IMR-90 (cell line): ENCODE measurements around the gene TMTC2. TPM values are rescaled to one million over a fixed set of nuclear protein-coding genes. Genes with fewer than 3 reads are reported as not detected.

ENCODE experiments used
- ATAC-seq: fragments of 200-7000 bp; cut with Tn5 transposase; 2 replicates; pipeline ENCODE4 v1.9.1; 2020; ENCODE audit warnings: low read depth, mild to moderate bottlenecking, moderate library complexity
- BruUV-seq: library from RNA; stranded (reverse); fragments of 400-500 nt; replicated peaks from 2 replicates; lab custom pipeline; 2021; lab: Mats Ljungman, UMichigan
- CTCF ChIA-PET: fragments of 300-600 bp; formaldehyde crosslinking; extraction: SDS; loops from one replicate; lab custom pipeline; 2021; ENCODE audit warnings: antibody characterized with exemption; lab: Yijun Ruan, JAX
- POLR2A ChIA-PET: fragments of 300-600 bp; sonication (Branson Sonifier 250); formaldehyde crosslinking; loops from one replicate; lab custom pipeline; 2022; ENCODE audit warnings: antibody characterized with exemption; ENCODE audit not compliant: unreplicated experiment; lab: Charles Lee
- DNase-seq: peaks from one replicate; pipeline ENCODE4 v3.0.0; 2013
- H2AFZ ChIP-seq: replicated peaks from 2 replicates; pipeline ENCODE3; 2013; ENCODE audit warnings: low read length, mild to moderate bottlenecking; ENCODE audit not compliant: poor library complexity
- H2AK5ac ChIP-seq: 2 replicates; pipeline ENCODE4 v1.6.1; 2013; ENCODE audit warnings: low read depth, low read length, inconsistent platforms
- H2AK9ac ChIP-seq: replicated peaks from 2 replicates; pipeline ENCODE3; 2013; ENCODE audit warnings: mild to moderate bottlenecking, low read depth, low read length, moderate library complexity; ENCODE audit not compliant: poor library complexity
- H2BK120ac ChIP-seq: 2 replicates; pipeline ENCODE4 v1.6.1; 2013; ENCODE audit warnings: low read depth, low read length, inconsistent platforms
- H2BK15ac ChIP-seq: 3 replicates; pipeline ENCODE4 v1.6.1; 2013; ENCODE audit warnings: low read depth, low read length, inconsistent platforms
- H2BK20ac ChIP-seq: 2 replicates; pipeline ENCODE4 v1.6.1; 2013; ENCODE audit warnings: low read depth, mild to moderate bottlenecking, inconsistent platforms, low read length, moderate library complexity
- H2BK5ac ChIP-seq: 2 replicates; pipeline ENCODE4 v1.6.1; 2013; ENCODE audit warnings: mild to moderate bottlenecking, low read depth, low read length, inconsistent platforms; ENCODE audit not compliant: poor library complexity, severe bottlenecking
- H3K14ac ChIP-seq: replicated peaks from 2 replicates; pipeline ENCODE4 v1.6.1; 2013; ENCODE audit warnings: low read depth, low read length, inconsistent platforms
- H3K18ac ChIP-seq: 2 replicates; pipeline ENCODE4 v1.6.1; 2013; ENCODE audit warnings: low read depth, low read length, control low read depth
- H3K23ac ChIP-seq: 2 replicates; pipeline ENCODE4 v1.6.1; 2013; ENCODE audit warnings: low read depth, low read length, inconsistent platforms
- H3K27ac ChIP-seq: 2 replicates; pipeline ENCODE4 v1.5.1; 2013; ENCODE audit warnings: mild to moderate bottlenecking, control low read depth, low read length; ENCODE audit not compliant: insufficient read depth
- H3K27me3 ChIP-seq: 2 replicates; pipeline ENCODE4 v1.6.1; 2013; ENCODE audit warnings: low read length; ENCODE audit not compliant: control insufficient read depth, insufficient read depth
- H3K36me3 ChIP-seq: 2 replicates; pipeline ENCODE4 v1.6.1; 2013; ENCODE audit warnings: low read length, mixed read lengths; ENCODE audit not compliant: control insufficient read depth, insufficient read depth
- H3K4ac ChIP-seq: 2 replicates; pipeline ENCODE4 v1.6.1; 2013; ENCODE audit warnings: low read depth, low read length, inconsistent platforms
- H3K4me1 ChIP-seq: 2 replicates; pipeline ENCODE4 v1.6.1; 2013; ENCODE audit warnings: low read length, mixed read lengths; ENCODE audit not compliant: control insufficient read depth, insufficient read depth
- H3K4me2 ChIP-seq: 2 replicates; pipeline ENCODE4 v1.6.1; 2013; ENCODE audit warnings: low read depth, mild to moderate bottlenecking, control low read depth, low read length, moderate library complexity
- H3K4me3 ChIP-seq: 2 replicates; pipeline ENCODE4 v1.5.1; 2013; ENCODE audit warnings: low read depth, mild to moderate bottlenecking, control low read depth, low read length, moderate library complexity; ENCODE audit not compliant: insufficient read depth
- H3K56ac ChIP-seq: 2 replicates; pipeline ENCODE4 v1.6.1; 2013; ENCODE audit warnings: low read length, inconsistent platforms; ENCODE audit not compliant: insufficient read depth; ENCODE audit errors: extremely low read depth
- H3K79me1 ChIP-seq, 2 experiments: 2 replicates each; pipeline ENCODE4 v1.6.1; 2013; ENCODE audit warnings: low read length in 2 of 2, inconsistent platforms in 1 of 2, low read depth in 1 of 2
- H3K9ac ChIP-seq: 2 replicates; pipeline ENCODE4 v1.6.1; 2013; ENCODE audit warnings: low read depth, low read length, control low read depth
- H3K9me1 ChIP-seq: 2 replicates; pipeline ENCODE4 v1.6.1; 2013; ENCODE audit warnings: low read length, inconsistent platforms; ENCODE audit not compliant: insufficient read depth
- H3K9me3 ChIP-seq: 2 replicates; pipeline ENCODE4 v1.6.1; 2013; ENCODE audit warnings: low read length; ENCODE audit not compliant: control insufficient read depth, insufficient read depth
- H4K20me1 ChIP-seq: 2 replicates; pipeline ENCODE4 v1.6.1; 2013; ENCODE audit warnings: low read length, inconsistent platforms; ENCODE audit not compliant: insufficient read depth
- H4K5ac ChIP-seq: 2 replicates; pipeline ENCODE4 v1.6.1; 2013; ENCODE audit warnings: mild to moderate bottlenecking, low read depth, low read length, control low read depth
- H4K8ac ChIP-seq, 2 experiments: 2 replicates each; pipeline ENCODE4 v1.6.1; 2013; ENCODE audit warnings: low read depth in 2 of 2, low read length in 2 of 2, control low read depth in 1 of 2, inconsistent platforms in 1 of 2
- H4K91ac ChIP-seq: 2 replicates; pipeline ENCODE4 v1.6.1; 2013; ENCODE audit warnings: low read depth, low read length, inconsistent platforms; ENCODE audit not compliant: insufficient read depth
- MAFK ChIP-seq: IDR thresholded peaks from 2 replicates; pipeline ENCODE4 v1.6.1; 2012; ENCODE audit warnings: low read depth, low read length, improper control_type of control experiment
- WGBS, 2 experiments: methylation state at CpG; one replicate each; pipeline versions ENCODE4 v1.1.5 to v1.1.7; 2013; ENCODE audit warnings: missing lambda C conversion rate in 2 of 2; ENCODE audit not compliant: insufficient read length in 1 of 2; ENCODE audit errors: extremely low coverage in 2 of 2; 5-methylcytosine and 5-hydroxymethylcytosine counted together
- dilution Hi-C: fragments of 300-500 bp; cut with HindIII; formaldehyde crosslinking; loops from one replicate; pipeline ENCODE4 v1.14.3; 2018; ENCODE audit warnings: low sequenced_read_pairs; ENCODE audit not compliant: unreplicated experiment
- in situ Hi-C: fragments of 300-500 bp; cut with MboI; formaldehyde crosslinking; loops from 3 replicates; pipeline ENCODE4 v1.14.3; 2019; ENCODE audit warnings: low sequenced_read_pairs, inconsistent platforms, mixed read lengths
- intact Hi-C: fragments of 100-400 bp; cut with micrococcal nuclease; formaldehyde crosslinking; loops from 2 replicates; pipeline ENCODE4 v1.10.0; 2022
- polyA plus RNA-seq, 3 experiments: library from polyadenylated mRNA; depleted of rRNA; stranded (reverse); fragments of >200 nt; gene quantifications; 2 replicates each; pipeline ENCODE4 v1.2.3, GENCODE V29; 2012; ENCODE audit warnings: low replicate concordance in 1 of 3
- total RNA-seq: library from RNA; depleted of rRNA; stranded (reverse); fragments of >200 nt; gene quantifications from 2 replicates; pipeline ENCODE4 v1.2.3, GENCODE V29; 2012

Gene TMTC2
- total and polyA plus RNA-seq, 2 of the 4 experiments (the other 2 are of a cell fraction): 0.56 to 1.4 TPM

DNA sequence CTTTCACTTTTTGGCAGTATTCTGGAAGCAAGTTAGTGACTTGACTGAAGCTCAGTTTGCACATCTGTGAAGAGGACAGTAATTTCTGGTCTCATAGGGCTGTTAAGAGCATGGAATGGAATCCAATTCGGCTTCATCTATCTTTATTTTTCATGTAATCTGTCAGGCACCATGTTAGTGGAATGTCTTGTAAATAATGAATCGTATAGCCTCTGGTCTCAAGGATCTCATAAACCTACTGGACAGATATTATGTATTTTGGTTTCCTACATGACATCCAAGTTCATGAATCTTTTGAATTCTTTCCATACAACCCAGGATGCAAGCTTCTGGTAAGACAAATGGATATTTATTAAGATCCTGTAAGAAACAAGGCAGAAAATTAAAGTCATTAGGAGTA is 24.0 kb downstream of the TMTC2 start:
- no peak overlapping the region for H3K4me3 ChIP-seq
- no peak overlapping the region for H2BK15ac ChIP-seq
- no peaks in the 10 kb centered on the region for H3K36me3 ChIP-seq
- ATAC-seq: no peak
- H3K23ac ChIP-seq: no peak overlapping the region
- no peaks in the 10 kb centered on the region for H4K20me1 ChIP-seq
- H3K4me1 ChIP-seq: no peaks in the 10 kb centered on the region
- no peaks in the 10 kb centered on the region for H3K27me3 ChIP-seq
- no peak overlapping the region for H2AK5ac ChIP-seq
- H2BK5ac ChIP-seq: no peak overlapping the region
- no peak for TF ChIP-seq MAFK
- H3K4ac ChIP-seq: no peak overlapping the region
- H3K9ac ChIP-seq: no peak overlapping the region
- H4K5ac ChIP-seq: no peak overlapping the region
- BruUV-seq: no TSS peak
- WGBS, 2 experiments: no CpG with 5 or more reads among the region's 2 CpGs
- no peak overlapping the region for H2AK9ac ChIP-seq
- ChIA-PET CTCF (no interaction called here), POLR2A (no interaction called here)
- no peaks in the 10 kb centered on the region for H3K9me1 ChIP-seq
- intact Hi-C loops (no loop called here), in situ Hi-C loops (no loop called here), dilution Hi-C loops (no loop called here)
- no peak overlapping the region for H2BK120ac ChIP-seq
- H4K91ac ChIP-seq: no peak overlapping the region
- no peak overlapping the region for H4K8ac ChIP-seq
- no peak for DNase-seq
- no peak overlapping the region for H2AFZ ChIP-seq
- no peak overlapping the region for H3K27ac ChIP-seq
- H3K79me1 ChIP-seq: no peaks in the 10 kb centered on the region
- H3K18ac ChIP-seq: no peak overlapping the region
- H3K56ac ChIP-seq: no peak overlapping the region
- H2BK20ac ChIP-seq: no peak overlapping the region
- no peak overlapping the region for H3K4me2 ChIP-seq
- H3K14ac ChIP-seq: no peak overlapping the region
- no peaks in the 10 kb centered on the region for H3K9me3 ChIP-seq
